Measurements from ENCODE around the gene UBE2M.

Gene UBE2M

GRCh38 chr19:58538257-58539168 lies 19.9 kb downstream of the UBE2M start:
- no peak for DNase-seq

GRCh38 chr19:58536852-58537798 lies 21.3 kb downstream of the UBE2M start:
- no peak for DNase-seq

- no peak for DNase-seq
Observed at GRCh38 chr19:58535857-58536256, 22.6 kb downstream of the UBE2M start.

GRCh38 chr19:58531034-58531840 lies 27.2 kb downstream of the UBE2M start:
- no peak for DNase-seq

GRCh38 chr19:58529405-58529804 lies 29.0 kb downstream of the UBE2M start:
- no peak for DNase-seq

- no peak for DNase-seq
Observed at GRCh38 chr19:58522709-58523108, 35.7 kb downstream of the UBE2M start.

GRCh38 chr19:58521651-58522050 lies 36.8 kb downstream of the UBE2M start:
- DNase-seq: no peak

- no peak for DNase-seq
Observed at GRCh38 chr19:58520257-58520599, 38.2 kb downstream of the UBE2M start.

GRCh38 chr19:58519355-58520256 lies 38.8 kb downstream of the UBE2M start, which contains the start of gene ZBTB45:
Gene ZBTB45 (minus strand): TSS chr19:58519810. CDS start chr19:58517673, 2,137 bp downstream.
- DNase-seq: peak; percentile 93

GRCh38 chr19:58519087-58519354 lies 39.4 kb downstream of the UBE2M start:
- peak; percentile 85 for DNase-seq

GRCh38 chr19:58518256-58519086 lies 39.9 kb downstream of the UBE2M start:
- no peak for DNase-seq

GRCh38 chr19:58516964-58517833 lies 41.2 kb downstream of the UBE2M start:
- DNase-seq: no peak

- no peak for DNase-seq
Observed at GRCh38 chr19:58516246-58516836, 42.1 kb downstream of the UBE2M start.

- DNase-seq: no peak
Observed at GRCh38 chr19:58515259-58515658, 43.2 kb downstream of the UBE2M start.

- DNase-seq: no peak
Observed at GRCh38 chr19:58514564-58515022, 43.8 kb downstream of the UBE2M start.

- DNase-seq: peak; percentile 81
Observed at GRCh38 chr19:58513694-58514563, 44.5 kb downstream of the UBE2M start.

GRCh38 chr19:58513213-58513693 lies 45.2 kb downstream of the UBE2M start:
- DNase-seq: no peak
